PC-3 (cell line): ENCODE measurements around the gene CUL2. TPM values are rescaled to one million over a fixed set of nuclear protein-coding genes. Genes with fewer than 3 reads are reported as not detected.

ENCODE experiments used
- ATAC-seq: fragments of 200-7000 bp; cut with Tn5 transposase; 2 replicates; pipeline ENCODE4 v1.9.1; 2020; ENCODE audit warnings: mild to moderate bottlenecking, moderate library complexity
- BruUV-seq: library from RNA; stranded (reverse); fragments of 400-500 nt; replicated peaks from 2 replicates; lab custom pipeline; 2021; lab: Mats Ljungman, UMichigan
- CTCF ChIA-PET: fragments of 300-600 bp; sonication (Branson Sonifier 250); formaldehyde crosslinking; loops from one replicate; lab custom pipeline; 2022; ENCODE audit warnings: antibody characterized with exemption; lab: Charles Lee
- POLR2A ChIA-PET: fragments of 300-600 bp; sonication (Branson Sonifier 250); formaldehyde crosslinking; loops from one replicate; lab custom pipeline; 2022; ENCODE audit warnings: antibody characterized with exemption; ENCODE audit not compliant: unreplicated experiment; lab: Charles Lee
- DNase-seq: peaks from one replicate; pipeline ENCODE4 v3.0.0-alpha.2; 2015
- H2AFZ ChIP-seq: fragments of 300-600 bp; sonication (generic); 2 replicates; pipeline ENCODE4 v1.6.0; 2016; ENCODE audit warnings: antibody characterized with exemption, low read length
- H3F3A ChIP-seq: fragments of 300-600 bp; sonication (generic); one replicate; pipeline ENCODE4 v1.6.0; 2017; ENCODE audit warnings: antibody characterized with exemption, low read length, control low read depth, mild to moderate bottlenecking; ENCODE audit not compliant: unreplicated experiment
- H3K27ac ChIP-seq: fragments of 300-600 bp; sonication (generic); 2 replicates; pipeline ENCODE4 v1.5.1; 2016; ENCODE audit warnings: mild to moderate bottlenecking, low read length
- H3K27me3 ChIP-seq: fragments of 300-600 bp; sonication (generic); 2 replicates; pipeline ENCODE4 v1.6.1; 2016; ENCODE audit warnings: low read length, mixed read lengths
- H3K36me3 ChIP-seq: fragments of 300-600 bp; sonication (generic); 2 replicates; pipeline ENCODE4 v1.6.1; 2016; ENCODE audit warnings: low read depth, mixed run types, low read length, mixed read lengths
- H3K4me1 ChIP-seq: fragments of 300-600 bp; sonication (generic); 2 replicates; pipeline ENCODE4 v1.5.1; 2016; ENCODE audit warnings: low read length; ENCODE audit not compliant: insufficient read depth
- H3K4me2 ChIP-seq: fragments of 300-600 bp; sonication (generic); 2 replicates; pipeline ENCODE4 v1.6.0; 2016; ENCODE audit warnings: low read length
- H3K4me3 ChIP-seq: fragments of 300-600 bp; sonication (generic); 2 replicates; pipeline ENCODE4 v1.5.1; 2016; ENCODE audit warnings: mild to moderate bottlenecking, low read length, mixed read lengths
- H3K79me2 ChIP-seq: fragments of 300-600 bp; sonication (generic); 2 replicates; pipeline ENCODE4 v1.6.1; 2017; ENCODE audit warnings: low read length, mixed read lengths
- H3K9ac ChIP-seq: fragments of 300-600 bp; sonication (generic); 2 replicates; pipeline ENCODE4 v1.6.0; 2016; ENCODE audit warnings: mild to moderate bottlenecking, low read length
- H3K9me2 ChIP-seq: fragments of 300-600 bp; sonication (generic); replicated peaks from 2 replicates; pipeline ENCODE4 v1.6.1; 2016; ENCODE audit warnings: mixed run types, low read length, mixed read lengths
- H3K9me3 ChIP-seq: fragments of 300-600 bp; sonication (generic); 2 replicates; pipeline ENCODE4 v1.6.1; 2016; ENCODE audit warnings: low read length, mixed read lengths
- H4K20me1 ChIP-seq: fragments of 300-600 bp; sonication (generic); 2 replicates; pipeline ENCODE4 v1.6.1; 2016; ENCODE audit warnings: low read length, mixed read lengths
- CTCF ChIP-seq: fragments of 300-600 bp; sonication (generic); conservative IDR thresholded peaks from 2 replicates; pipeline ENCODE4 v1.5.1; 2017; ENCODE audit warnings: antibody characterized with exemption, low read depth, mild to moderate bottlenecking, low read length
- EZH2 ChIP-seq: fragments of 300-600 bp; sonication (generic); IDR thresholded peaks from one replicate; pipeline ENCODE4 v1.6.1; 2017; ENCODE audit warnings: antibody characterized with exemption, mild to moderate bottlenecking, low read length; ENCODE audit not compliant: unreplicated experiment
- EZH2phosphoT487 ChIP-seq: fragments of 300-600 bp; sonication (generic); IDR thresholded peaks from 2 replicates; pipeline ENCODE4 v1.6.1; 2018; ENCODE audit warnings: mild to moderate bottlenecking, antibody characterized with exemption, low read length, borderline replicate concordance
- intact Hi-C: fragments of 100-400 bp; cut with micrococcal nuclease; formaldehyde crosslinking; loops from 2 replicates; pipeline ENCODE4 v1.9.0; 2023
- total RNA-seq: library from RNA; depleted of rRNA; stranded (reverse); fragments of >200 nt; gene quantifications from 2 replicates; pipeline ENCODE4 v1.2.3, GENCODE V29; 2014

CUL2 gene
- total RNA-seq, 1 experiment from 2014 or later = 129 TPM

GRCh38 chr10:35059481-35059880, 30.7 kb downstream of the CUL2 start:
- ATAC-seq = no peak
- no peaks in the 10 kb centered on the region for H3K9me2 ChIP-seq
- no peaks in the 10 kb centered on the region for H3K27me3 ChIP-seq
- H3K9me3 ChIP-seq = no peaks in the 10 kb centered on the region
- no peak overlapping the region for H3K4me3 ChIP-seq
- ChIA-PET CTCF (no interaction called here), POLR2A (no interaction called here)
- H3K27ac ChIP-seq = peak overlapping the region; percentile 77
- peaks cover 56% of the 10 kb centered on the region for H3K4me1 ChIP-seq
- DNase-seq = no peak
- intact Hi-C loops = no loop called here
- H3K36me3 ChIP-seq = peaks cover 61% of the 10 kb centered on the region
- H3K4me2 ChIP-seq = no peak overlapping the region
- H2AFZ ChIP-seq = no peak overlapping the region
- TF ChIP-seq EZH2phosphoT487 (no peak), EZH2 (no peak), CTCF (no peak)
- no TSS peak for BruUV-seq
- peaks cover 66% of the 10 kb centered on the region for H3K79me2 ChIP-seq
- peaks cover 25% of the 10 kb centered on the region for H3F3A ChIP-seq
- H3K9ac ChIP-seq = no peak overlapping the region
- H4K20me1 ChIP-seq = peaks cover 6% of the 10 kb centered on the region; the same call in 1 of the 2 replicates

- intact Hi-C loops = loop anchor here (1.0 kb wide), 2 partner anchors 14 to 52 kb away; no protein-coding TSS in a partner anchor
- BruUV-seq = TSS peak; percentile 77
- peaks cover 68% of the 10 kb centered on the region for H3K36me3 ChIP-seq
- ChIA-PET CTCF (no interaction called here), POLR2A (interaction anchor here (0.5 kb wide), 1 partner anchor 207 kb away, joined by 3 read pairs; no protein-coding TSS in a partner anchor)
- no peaks in the 10 kb centered on the region for H3K9me3 ChIP-seq
- H3K4me2 ChIP-seq = peak overlapping the region; percentile 62
- H3F3A ChIP-seq = peaks cover 17% of the 10 kb centered on the region
- H3K79me2 ChIP-seq = peaks cover 64% of the 10 kb centered on the region
- peak overlapping the region; percentile 21; the same call in 1 of the 2 replicates for H3K9ac ChIP-seq
- H3K4me1 ChIP-seq = peaks cover 48% of the 10 kb centered on the region
- H3K4me3 ChIP-seq = peak overlapping the region; percentile 16
- H2AFZ ChIP-seq = peak overlapping the region; percentile 6
- H3K27me3 ChIP-seq = no peaks in the 10 kb centered on the region
- no peak for TF ChIP-seq EZH2phosphoT487
- no peak for TF ChIP-seq EZH2
- TF ChIP-seq CTCF = no peak
- no peaks in the 10 kb centered on the region for H3K9me2 ChIP-seq
- H3K27ac ChIP-seq = peak overlapping the region; percentile 77
- H4K20me1 ChIP-seq = peaks cover 3% of the 10 kb centered on the region; the same call in 1 of the 2 replicates
- peak; percentile 12 for ATAC-seq
- DNase-seq = no peak
Observed at GRCh38 chr10:35058686-35059085, 31.5 kb downstream of the CUL2 start.

GRCh38 chr10:35058134-35058533, 32.0 kb downstream of the CUL2 start:
- no TSS peak for BruUV-seq
- ATAC-seq (peak; percentile 94), DNase-seq (peak; percentile 100)
- no peak for TF ChIP-seq CTCF
- no peak for TF ChIP-seq EZH2
- no peak for TF ChIP-seq EZH2phosphoT487
- no peaks in the 10 kb centered on the region for H3K9me2 ChIP-seq
- H4K20me1 ChIP-seq = no peaks in the 10 kb centered on the region
- intact Hi-C loops = loop anchor here (1.0 kb wide), 2 partner anchors 14 to 52 kb away; no protein-coding TSS in a partner anchor
- peak overlapping the region; percentile 16 for H3K4me3 ChIP-seq
- H3K9ac ChIP-seq = peak overlapping the region; percentile 21; the same call in 1 of the 2 replicates
- peaks cover 12% of the 10 kb centered on the region for H3F3A ChIP-seq
- POLR2A ChIA-PET = interaction anchor here (0.5 kb wide), 1 partner anchor 206 kb away, joined by 3 read pairs; no protein-coding TSS in a partner anchor
- H3K4me2 ChIP-seq = peak overlapping the region; percentile 62
- H3K9me3 ChIP-seq = no peaks in the 10 kb centered on the region
- H3K79me2 ChIP-seq = peaks cover 59% of the 10 kb centered on the region
- peak overlapping the region; percentile 6 for H2AFZ ChIP-seq
- CTCF ChIA-PET = no interaction called here
- H3K36me3 ChIP-seq = peaks cover 68% of the 10 kb centered on the region
- H3K27me3 ChIP-seq = no peaks in the 10 kb centered on the region
- peaks cover 43% of the 10 kb centered on the region for H3K4me1 ChIP-seq
- peak overlapping the region; percentile 77 for H3K27ac ChIP-seq
